ENCODE measurements around the gene DPF3.
A peak's percentile ranks its signal among the peaks of the same experiment; 100 is the strongest.

The DPF3 gene

DNA sequence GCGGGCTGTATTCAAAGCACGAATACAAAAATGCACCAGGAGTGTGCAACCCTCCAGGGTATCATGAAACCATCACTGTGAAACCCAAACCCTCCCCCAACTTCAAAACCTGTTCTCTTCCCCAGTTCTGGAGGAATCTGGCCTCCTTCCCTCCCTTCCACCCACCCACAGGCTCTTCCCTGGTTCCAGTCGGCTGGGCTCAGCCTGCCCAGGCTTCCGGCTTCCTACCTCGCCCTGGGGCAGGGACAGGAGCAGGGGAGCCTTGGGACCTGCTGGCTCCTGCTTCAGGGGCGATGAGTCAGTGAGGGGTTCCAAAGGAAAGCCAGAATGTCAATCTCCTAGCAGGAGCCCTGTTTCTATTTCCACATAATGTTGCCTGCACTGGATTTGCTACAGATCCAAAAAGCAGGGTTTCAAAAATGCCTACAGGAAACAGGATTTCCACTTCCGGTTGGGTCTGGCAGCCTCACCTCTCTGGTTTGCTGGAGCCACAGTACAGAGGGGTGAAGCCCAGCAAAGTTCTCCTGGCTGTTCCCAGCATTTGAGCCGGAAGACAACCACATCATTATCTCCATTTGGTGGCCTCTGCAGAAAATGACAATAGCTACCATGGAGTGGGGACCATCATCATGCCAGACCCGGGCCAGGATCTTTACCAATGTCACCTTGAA is 278.3 kb downstream of the DPF3 start:
- DNase-seq (ENCODE audit: low read depth), result peak; percentile 84

DNA sequence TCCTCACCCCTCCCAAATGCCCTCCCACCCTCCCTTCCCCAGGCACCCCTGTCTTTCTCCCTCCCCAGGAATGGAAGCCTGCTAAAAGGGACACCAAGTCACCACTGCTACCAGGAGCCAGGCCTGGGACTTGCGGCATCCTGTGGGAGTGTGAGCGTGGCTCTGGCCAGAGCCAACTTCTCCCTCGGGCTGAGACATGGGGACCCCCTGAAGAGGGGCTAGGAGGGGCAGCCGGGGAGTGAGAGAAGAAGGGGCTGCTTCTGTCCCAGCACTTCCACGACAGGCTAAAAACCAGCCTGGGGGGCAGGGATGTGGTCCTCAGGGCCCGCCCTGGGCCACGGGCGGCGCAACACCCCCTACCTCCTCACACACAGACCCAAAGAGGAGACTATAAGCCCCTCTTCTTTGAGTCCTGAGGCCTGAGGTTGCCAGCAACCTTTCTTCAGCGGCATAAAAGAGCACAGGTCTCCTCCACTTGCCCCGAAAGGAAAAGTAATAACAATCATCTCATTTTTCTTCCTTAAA is 278.9 kb downstream of the DPF3 start:
- no peak for DNase-seq (ENCODE audit: low read depth)

DNA sequence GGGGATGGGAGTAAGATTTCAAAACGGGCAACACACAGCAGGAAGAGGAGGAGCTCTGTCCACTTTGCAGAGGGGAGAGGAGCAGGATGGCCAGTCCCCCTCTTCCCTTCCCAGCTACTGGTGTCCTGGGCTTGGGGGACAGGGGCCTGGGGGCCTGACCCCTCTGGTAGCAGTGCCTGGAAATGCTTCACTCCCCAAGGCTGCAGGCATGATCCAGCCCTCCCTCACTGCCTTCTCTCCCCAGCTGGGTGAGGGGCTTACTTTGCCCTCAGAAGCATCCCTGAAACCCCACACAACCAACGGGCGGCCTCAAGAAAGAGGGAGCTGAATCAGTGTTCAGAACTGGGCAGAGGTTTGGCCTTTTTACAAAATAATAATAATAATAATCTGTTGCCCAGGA is 279.5 kb downstream of the DPF3 start:
- DNase-seq (ENCODE audit: low read depth), result no peak

DNA sequence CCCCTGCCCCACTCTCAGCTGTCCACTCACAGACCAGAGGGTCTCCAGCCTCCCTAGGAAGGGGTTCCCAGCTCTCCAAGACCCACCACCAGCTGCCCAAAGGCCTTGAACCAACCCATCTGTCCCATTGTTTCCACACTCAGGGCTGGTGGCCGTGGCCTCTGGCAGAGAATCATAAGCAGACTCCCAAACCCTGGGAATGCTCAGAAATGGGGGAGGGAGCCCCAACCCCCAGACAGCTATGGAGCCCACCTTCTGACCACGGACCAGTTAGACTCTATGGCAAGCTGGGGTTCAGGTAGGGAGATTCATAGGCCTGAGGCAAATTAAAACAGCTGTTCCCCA is 280.0 kb downstream of the DPF3 start:
- DNase-seq (ENCODE audit: low read depth), result no peak

DNA sequence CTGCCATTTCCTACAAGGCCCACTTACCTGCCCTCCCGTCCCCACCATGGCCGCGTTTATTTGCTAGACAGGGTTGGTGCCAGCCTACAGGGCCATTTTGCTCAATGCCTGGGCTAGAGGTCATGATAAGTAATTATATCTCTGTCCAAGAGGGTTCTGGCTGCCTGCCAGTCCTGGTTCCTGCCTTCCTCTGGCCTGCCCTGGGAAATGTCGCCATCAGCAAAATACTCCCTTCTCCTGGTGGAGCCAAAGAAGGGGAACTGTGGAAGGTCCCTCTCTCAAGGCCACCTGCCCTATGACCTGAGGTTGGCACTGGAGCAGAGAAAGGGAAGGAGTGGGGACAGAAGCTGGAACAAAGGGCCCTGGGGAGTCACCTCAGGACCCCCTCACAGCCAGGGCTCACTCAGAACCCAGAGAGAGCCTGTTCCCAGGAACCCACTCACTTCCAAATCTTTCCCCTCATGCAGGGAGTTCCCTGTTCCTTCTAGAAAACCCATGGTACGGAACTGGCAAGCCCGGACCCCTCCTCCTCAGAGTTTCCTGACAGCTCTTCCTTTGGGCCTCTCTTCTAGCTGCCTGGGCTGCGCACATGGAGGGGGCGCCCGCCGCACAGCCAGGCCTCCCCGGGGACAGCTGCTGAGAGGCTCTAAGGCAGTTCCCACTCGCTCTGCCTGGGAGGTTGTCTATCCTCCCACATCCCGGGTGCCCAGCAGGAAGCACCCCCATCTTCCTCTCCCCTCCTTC is 280.5 kb downstream of the DPF3 start:
- peak; percentile 49 for DNase-seq (ENCODE audit: low read depth)

DNA sequence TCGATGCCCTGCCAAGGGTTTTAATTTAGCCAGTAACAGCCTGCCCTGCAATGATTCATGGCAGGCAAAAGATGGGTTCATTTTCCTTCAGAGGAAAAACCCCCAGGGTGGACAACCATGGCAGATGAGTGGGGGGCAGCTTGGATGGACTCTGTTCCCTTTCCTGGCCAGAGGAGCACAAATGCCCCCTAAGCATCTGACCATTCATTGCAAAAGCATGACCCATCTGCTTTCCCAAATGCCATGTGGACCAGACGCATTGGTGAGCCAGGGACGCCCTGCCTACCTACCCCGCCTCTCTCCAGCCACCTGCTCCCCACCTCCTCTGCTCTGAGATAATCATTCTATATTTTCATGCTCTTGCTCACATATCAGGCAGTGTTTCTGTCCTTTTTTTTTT is 281.9 kb downstream of the DPF3 start:
- DNase-seq (ENCODE audit: low read depth), result no peak

DNA sequence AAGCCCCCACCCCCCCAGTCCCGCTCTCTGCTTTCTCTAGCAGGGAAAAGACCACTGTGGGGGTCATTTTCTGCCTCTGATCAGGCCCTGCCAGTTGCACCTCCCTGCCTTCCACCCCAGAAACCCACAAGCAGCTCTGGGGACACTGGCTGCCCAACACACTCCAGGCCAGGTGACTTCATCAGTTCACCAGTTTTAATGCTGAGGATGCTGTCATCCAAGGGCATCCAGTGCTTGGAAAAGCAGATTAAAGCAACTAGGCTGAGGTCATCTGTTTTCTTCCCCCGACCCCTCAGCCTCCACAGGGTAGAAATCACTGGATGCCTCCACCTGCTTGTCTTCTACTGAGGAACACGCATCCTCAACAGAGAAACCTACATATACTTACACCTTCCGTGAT is 282.4 kb downstream of the DPF3 start:
- no peak for DNase-seq (ENCODE audit: low read depth)

DNA sequence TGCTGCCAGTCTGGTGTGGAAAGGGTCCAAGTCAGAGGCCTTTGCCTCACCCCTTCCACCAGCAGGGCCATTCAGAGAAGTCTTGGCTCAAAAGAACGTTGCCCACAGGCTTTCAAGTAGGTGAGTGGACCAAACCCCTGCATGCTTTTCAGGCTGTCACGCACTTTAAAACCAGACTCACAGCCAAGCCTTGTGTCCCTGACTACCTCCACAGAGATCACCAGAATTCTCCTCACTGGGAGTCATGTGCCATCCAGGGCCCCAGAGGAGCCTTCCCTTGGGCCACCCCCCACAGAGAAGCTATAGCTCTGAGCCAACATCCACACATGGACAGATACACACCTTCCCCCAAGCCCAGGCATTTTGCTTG is 283.1 kb downstream of the DPF3 start:
- no peak for DNase-seq (ENCODE audit: low read depth)

DNA sequence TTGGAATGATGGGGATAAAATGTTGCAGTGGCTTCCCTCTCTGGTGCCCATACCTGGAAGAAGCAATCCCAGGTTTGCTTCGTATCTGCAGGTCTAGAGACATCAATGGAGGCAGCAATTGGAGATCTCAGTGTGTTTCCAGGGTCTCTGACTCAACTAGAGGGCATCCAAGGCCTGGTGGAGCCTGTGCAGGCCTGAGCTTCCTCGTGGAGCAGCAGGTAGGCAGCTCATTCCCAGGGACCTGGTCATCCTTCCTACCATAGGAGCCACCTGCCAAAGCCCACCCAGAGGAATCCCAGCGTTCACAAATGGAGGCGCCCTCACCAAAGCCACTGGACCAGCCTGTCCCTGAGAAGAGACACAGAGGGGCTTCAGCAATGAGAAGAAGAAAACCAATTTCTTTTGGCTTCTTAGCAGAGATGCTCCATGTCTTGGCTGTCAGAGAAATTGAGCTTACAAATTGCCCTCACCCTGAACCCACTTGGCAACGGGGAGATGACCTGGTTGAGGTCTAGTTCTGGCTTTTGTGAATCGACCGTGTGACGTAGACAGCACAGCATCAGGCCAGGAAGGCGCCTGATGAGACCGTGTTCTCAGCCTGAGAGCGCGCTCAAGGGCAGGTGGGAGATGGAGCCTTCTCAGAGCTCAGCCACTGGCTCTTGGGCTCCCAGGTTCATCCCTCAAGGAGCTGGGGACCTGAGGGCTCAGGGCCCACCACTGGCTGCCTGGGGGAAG is 283.6 kb downstream of the DPF3 start:
- no peak for DNase-seq (ENCODE audit: low read depth)

DNA sequence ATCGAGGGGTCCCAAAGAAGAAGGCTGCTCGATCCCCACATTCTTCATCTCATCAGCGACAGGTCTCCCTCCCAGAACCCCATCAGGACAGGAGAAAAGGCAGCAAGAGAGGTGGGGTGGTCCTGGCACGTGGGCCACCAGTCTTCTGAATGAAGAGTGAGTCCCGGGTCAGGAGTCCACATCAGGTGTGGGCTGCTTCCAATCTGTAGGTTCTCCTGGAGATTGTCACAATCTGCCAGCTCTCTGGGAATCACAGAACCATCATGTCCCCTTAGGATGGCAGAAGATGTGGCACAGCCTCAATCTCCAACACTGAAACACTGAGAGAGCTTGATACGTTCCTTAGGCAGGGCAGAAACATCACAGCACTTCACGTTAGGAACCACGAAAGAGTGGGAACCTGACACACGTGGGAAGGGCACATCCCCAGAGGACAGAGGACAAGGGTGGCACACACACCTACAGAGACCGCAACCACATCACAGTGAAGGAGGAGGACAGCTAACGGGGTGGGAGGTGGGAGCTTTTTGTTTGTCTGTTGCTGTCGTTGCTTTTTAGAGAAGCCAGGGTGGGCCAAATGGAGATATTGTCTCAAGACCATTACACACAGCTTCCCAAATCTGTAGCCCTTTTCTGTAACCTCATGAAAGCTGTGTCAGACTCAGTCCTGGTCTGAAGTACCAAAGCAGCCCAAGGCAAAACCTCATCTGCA is 284.5 kb downstream of the DPF3 start:
- DNase-seq (ENCODE audit: low read depth), result no peak

DNA sequence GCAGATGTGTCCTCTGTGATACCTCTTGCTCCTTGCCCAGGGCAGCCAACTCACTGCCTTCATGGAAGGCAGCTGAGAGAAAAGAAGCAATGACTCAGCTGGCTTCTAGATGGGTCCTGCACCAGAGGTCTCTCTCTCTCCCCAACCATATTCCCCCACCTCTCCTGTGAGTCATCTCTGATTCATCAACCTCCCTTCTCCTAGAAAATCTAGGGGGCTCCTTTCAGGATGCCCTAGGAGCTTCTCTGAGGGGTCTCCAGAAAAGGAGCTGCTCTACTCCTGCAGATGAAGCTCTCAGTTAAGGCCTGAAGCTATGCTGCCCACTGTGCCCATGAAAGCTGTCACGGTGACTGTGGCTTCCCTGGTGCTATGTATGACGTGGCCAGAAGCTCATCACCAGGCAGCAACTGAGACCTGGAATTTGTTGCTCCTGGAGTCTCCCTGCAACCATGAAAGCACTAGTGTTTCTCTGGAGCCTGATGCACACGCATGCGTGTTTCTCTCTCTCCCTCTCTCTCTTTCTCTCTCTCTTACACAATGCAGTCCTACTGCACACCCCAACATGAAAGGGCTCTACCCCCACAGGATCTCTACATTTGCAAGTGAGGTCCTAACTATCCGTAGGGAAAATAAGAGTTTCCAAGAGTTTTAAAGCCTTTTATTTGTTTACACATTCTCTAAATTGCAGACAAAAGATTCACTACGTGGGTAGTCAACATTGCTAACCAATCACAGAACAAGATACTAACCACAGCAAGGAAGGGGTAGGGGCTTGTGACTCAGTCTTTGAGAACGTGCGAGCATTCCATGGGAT is 285.3 kb downstream of the DPF3 start:
- peak; percentile 99 for DNase-seq (ENCODE audit: low read depth)

DNA sequence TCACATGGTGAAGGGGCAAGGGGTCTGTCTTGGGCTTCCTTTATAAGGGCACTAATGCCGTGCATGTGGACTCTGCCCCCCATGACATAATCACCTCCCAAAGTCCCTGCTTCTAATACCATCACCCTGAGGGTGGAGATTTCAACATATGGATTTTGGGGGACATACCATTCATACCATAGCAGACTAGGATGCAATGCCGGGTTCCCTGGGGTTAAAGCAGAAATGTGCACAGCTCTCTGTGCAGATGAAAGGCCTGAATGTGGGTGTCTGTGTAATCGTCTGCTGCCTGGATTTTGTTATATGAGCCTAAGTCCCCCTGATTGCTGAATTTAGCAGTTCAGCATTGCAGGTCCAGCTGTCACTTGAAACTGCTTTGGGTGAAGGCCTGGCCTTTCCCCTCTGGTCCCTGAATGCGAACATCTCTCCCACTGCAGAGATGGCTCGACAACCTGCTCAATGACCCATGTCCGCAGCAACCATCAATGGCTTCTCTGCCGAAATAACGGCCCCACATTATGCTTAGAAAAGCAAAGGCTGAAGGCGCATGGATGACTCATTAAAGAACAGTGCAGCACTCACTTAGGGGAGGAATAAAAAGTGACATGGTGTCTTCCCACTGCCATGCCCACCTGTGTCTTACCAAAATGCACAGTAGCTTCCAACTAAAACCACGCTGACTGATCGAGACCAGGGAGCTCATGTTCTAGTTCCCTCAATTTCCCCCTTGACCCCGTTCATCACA is 286.3 kb downstream of the DPF3 start:
- peak; percentile 72 for DNase-seq (ENCODE audit: low read depth)

DNA sequence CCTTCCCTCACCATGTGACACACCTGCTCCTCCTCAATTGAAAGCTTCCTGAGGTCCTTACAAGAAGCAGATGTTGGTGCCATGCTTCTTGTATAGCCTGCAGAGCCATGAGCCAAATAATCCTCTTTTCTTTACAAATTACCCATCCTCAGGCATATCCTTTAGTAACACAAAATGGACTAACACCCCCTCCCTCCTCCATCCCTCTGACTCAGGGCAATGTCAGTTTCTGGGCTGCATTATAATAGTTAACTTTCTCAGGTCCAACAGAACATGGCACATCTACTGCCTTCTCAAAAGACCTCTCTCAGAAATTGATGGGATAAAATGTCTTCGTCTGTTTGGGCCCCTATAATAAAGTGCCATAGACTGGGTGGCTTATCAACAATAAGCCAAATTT is 287.0 kb downstream of the DPF3 start:
- peak; percentile 29 for DNase-seq (ENCODE audit: low read depth)

DNA sequence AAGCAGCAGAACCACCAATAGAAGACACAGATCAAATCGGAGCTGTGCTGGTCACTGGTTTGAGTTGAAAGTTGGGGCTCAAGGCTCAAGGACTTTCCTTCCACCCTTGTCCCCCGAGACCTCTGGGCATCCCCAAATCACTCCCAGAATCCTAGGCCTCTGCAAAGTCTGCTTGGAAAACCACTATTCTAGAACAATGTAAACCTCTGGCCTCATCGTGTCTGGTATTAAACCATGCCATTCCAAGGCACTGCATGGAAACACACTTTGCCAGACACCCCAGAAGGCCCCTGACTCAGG is 288.0 kb downstream of the DPF3 start:
- no peak for DNase-seq (ENCODE audit: low read depth)

DNA sequence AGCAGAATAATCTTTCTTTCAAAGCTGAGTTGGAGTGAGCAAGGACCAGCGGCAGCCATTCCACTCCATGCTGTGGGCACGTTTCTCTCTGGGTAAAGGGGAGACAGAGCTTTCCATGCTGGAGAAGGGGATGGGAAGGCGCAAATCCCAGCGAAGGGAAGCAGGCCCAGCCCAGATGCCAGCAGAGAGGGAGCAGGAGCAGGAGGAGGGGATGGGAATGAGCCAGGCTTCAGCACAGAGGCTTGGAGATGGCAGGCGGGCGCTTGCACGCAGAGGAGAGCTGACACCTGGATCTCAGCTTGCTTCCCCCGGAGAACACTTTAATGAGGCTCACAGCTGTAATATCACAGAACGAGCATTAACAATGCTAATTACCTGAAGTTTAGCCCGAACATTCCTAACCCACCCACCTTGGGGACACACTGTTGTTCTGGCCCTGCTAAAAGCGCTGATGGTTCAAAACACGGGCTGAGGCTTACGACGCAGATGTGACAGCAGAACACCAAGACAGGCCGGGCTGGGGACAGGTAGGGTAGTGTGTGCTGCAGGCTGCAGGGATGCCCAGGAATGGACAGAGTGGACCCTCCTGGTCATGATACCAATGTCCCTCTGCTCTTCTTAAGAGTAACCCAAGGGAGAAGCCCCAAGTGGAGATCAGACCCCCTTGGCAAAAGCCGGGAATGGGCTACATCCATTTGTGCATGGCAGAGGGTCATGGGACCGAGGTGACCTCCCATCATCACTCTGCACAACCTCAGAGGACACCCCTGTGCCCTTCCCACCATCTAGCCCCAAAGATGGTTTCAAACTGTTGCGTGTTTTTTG is 288.6 kb downstream of the DPF3 start:
- no peak for DNase-seq (ENCODE audit: low read depth)

DNA sequence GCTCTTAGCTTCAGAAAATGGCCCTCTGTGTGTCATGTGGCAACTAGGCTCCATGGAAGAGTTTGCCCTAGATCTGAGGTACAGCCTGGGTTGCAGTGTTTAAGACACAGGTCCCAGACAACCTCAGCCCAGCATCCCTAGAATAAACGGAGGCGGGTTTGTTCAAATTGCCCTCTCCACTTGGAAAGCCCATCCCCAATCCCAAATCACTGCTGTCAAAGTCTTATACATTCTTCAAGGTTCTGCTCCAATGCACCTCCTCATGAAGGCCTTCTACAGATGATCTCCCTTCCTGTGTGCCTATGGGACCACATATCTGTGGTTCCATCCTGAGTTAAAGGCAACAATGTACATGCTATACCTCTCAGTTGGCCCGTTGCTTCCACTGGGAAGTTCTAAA is 289.8 kb downstream of the DPF3 start:
- DNase-seq (ENCODE audit: low read depth), result no peak

DNA sequence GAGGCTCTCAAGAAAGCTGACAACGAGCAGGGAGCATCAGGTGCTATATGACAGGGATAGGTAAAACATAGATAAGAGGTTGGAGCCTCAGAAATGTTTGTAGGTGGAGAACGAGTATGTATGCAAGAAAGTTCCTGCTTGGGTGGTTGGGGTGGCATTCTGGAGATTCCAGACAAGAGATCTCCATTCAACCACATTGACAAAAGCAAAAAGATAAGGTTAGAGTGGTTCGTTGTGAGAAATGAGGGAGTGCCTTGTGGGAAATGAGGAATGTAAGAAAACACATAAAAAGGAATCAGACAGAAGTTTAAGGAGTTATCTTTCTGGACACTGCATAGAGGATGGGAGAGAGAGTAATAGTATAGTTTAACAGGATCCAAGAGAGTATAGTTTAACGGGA is 290.3 kb downstream of the DPF3 start:
- DNase-seq (ENCODE audit: low read depth), result no peak

DNA sequence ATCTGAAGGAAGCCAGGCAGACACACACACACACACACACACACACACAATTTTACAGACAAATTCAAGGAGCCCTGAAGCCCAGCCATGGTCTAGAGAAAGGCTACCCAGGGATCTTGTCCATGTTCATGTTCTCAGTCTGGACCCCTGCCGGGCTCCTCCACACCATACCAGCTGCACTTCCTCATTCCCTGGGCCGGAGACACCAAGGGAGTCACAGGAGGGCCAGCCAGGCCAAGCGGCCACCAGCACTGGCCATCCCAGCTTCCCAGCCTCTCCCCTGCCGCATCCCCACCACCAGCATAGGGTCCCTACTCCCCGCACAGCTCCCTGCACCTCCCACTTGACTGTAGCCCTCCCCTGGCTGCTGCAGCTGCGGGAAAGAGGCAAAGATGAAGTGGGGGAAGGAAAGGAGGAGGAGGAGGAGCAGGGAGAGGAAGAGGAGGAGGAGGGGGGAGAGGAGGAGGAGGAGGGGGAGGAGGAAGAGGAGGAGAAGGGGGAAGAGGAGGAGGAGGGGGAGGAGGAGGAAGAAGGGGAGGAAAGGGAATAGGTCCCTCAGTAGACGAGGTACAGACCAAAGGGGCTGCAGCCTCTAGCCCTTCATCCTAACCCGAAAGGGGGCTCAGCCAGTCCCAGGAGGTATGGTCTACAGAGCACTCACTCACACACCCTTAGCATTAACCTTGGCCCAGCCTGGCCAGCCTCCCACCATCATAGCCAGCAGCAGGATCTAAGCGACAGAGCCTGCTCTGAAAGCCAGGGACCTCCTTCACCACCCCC is 293.2 kb downstream of the DPF3 start:
- no peak for DNase-seq (ENCODE audit: low read depth)

Measured in ELR (cell line).